Prostate gland (tissue), 2 donors: Measurements from ENCODE around the gene SPATA20.

Experiments used
- POLR2AphosphoS5 ChIP-seq: sonication (generic); formaldehyde crosslinking; IDR thresholded peaks from one replicate; pipeline ENCODE4 v1.6.1; 2017; ENCODE audit warnings: antibody characterized with exemption
- TF ChIP-seq, protein P1 (sequence below), 4 experiments: fragments of 200-600 bp in 2 of 4; fragments of 450-650 bp in 2 of 4; sonication (generic) in 2 of 4; IDR thresholded peaks; 1 replicate in 3 of 4; 2 replicates in 1 of 4; pipeline ENCODE4 v1.5.1; 2016 to 2019; ENCODE audit warnings: antibody characterized with exemption in 4 of 4, mild to moderate bottlenecking in 2 of 4, moderate library complexity in 2 of 4

DNA sequence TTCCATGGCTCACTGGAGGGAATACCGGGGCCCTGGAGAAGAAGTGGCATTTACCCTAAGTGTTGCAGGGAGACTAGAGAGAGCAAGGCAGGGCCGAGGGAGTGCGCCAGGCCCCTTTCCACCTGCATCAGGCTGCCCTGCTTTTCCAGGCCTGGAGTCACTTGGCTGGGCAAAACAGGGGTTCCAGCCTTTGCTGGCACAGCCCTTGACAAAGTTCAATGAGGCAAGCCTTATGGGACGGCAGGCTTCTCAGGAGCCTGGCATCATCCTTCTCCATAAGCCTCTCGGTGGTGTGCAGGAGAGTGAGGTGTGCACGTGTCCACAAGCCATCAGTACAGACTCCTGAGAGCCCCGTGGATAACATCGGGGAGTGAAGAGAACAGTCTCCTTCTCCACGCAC lies 40.6 kb downstream of the SPATA20 start:
- no peak for TF ChIP-seq POLR2AphosphoS5
- TF ChIP-seq, protein P1, sequence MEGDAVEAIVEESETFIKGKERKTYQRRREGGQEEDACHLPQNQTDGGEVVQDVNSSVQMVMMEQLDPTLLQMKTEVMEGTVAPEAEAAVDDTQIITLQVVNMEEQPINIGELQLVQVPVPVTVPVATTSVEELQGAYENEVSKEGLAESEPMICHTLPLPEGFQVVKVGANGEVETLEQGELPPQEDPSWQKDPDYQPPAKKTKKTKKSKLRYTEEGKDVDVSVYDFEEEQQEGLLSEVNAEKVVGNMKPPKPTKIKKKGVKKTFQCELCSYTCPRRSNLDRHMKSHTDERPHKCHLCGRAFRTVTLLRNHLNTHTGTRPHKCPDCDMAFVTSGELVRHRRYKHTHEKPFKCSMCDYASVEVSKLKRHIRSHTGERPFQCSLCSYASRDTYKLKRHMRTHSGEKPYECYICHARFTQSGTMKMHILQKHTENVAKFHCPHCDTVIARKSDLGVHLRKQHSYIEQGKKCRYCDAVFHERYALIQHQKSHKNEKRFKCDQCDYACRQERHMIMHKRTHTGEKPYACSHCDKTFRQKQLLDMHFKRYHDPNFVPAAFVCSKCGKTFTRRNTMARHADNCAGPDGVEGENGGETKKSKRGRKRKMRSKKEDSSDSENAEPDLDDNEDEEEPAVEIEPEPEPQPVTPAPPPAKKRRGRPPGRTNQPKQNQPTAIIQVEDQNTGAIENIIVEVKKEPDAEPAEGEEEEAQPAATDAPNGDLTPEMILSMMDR (IDR thresholded peaks at IDR 0.05), result no peak
